ENCODE results near the gene AUTS2.

The AUTS2 gene

GRCh38 chr7:69728304-69728703, 130.0 kb downstream of the AUTS2 start:
- no peak for DNase-seq

- DNase-seq = no peak
These were observed 133.9 kb downstream of the AUTS2 start for GRCh38 chr7:69732203-69732602.

- no peak for DNase-seq
These were observed 137.3 kb downstream of the AUTS2 start for GRCh38 chr7:69735582-69735981.

GRCh38 chr7:69736126-69736810, 138.0 kb downstream of the AUTS2 start:
- no peak for DNase-seq

GRCh38 chr7:69738396-69738951, 140.2 kb downstream of the AUTS2 start:
- peak in 1 of 5 experiments; percentile 46 for DNase-seq

- DNase-seq = peak in 1 of 5 experiments; percentile 79
These were observed 140.9 kb downstream of the AUTS2 start for GRCh38 chr7:69739190-69739589.

- peak in 1 of 5 experiments; percentile 53 for DNase-seq
These were observed 141.7 kb downstream of the AUTS2 start for GRCh38 chr7:69739931-69740431.

- DNase-seq = no peak
These were observed 144.0 kb downstream of the AUTS2 start for GRCh38 chr7:69742237-69742636.

GRCh38 chr7:69743436-69743835, 145.2 kb downstream of the AUTS2 start:
- no peak for DNase-seq

GRCh38 chr7:69744026-69744425, 145.8 kb downstream of the AUTS2 start:
- no peak for DNase-seq

GRCh38 chr7:69746383-69746782, 148.1 kb downstream of the AUTS2 start:
- no peak for DNase-seq

- DNase-seq = no peak
These were observed 148.9 kb downstream of the AUTS2 start for GRCh38 chr7:69747144-69747543.

- DNase-seq = no peak
These were observed 150.3 kb downstream of the AUTS2 start for GRCh38 chr7:69748530-69748929.

- DNase-seq = no peak
These were observed 151.2 kb downstream of the AUTS2 start for GRCh38 chr7:69749372-69749979.

- no peak for DNase-seq
These were observed 151.7 kb downstream of the AUTS2 start for GRCh38 chr7:69749994-69750393.

- DNase-seq = no peak
These were observed 152.8 kb downstream of the AUTS2 start for GRCh38 chr7:69751026-69751425.

- DNase-seq = no peak
These were observed 155.7 kb downstream of the AUTS2 start for GRCh38 chr7:69753981-69754380.

GRCh38 chr7:69754476-69754875, 156.2 kb downstream of the AUTS2 start:
- DNase-seq = no peak

GRCh38 chr7:69756235-69756634, 158.0 kb downstream of the AUTS2 start:
- no peak for DNase-seq

- DNase-seq = no peak
These were observed 159.3 kb downstream of the AUTS2 start for GRCh38 chr7:69757528-69757927.

- DNase-seq = no peak
These were observed 159.7 kb downstream of the AUTS2 start for GRCh38 chr7:69757981-69758430.

GRCh38 chr7:69759373-69759772, 161.1 kb downstream of the AUTS2 start:
- no peak for DNase-seq

GRCh38 chr7:69761290-69761922, 163.1 kb downstream of the AUTS2 start:
- DNase-seq = no peak

Measured in T-helper 2 cell (primary cell).